GM19043 (cell line): ENCODE results near the gene TMEM190.
"Not testable (repeated sequence)": the region's sequence is repeated elsewhere in the genome, so short reads cannot be mapped to it uniquely, and the experiment has no call there.

Experiments used
- ATAC-seq: cut with Tn5 transposase; IDR thresholded peaks from one replicate; pipeline ENCODE4 v1.9.1; 2021; ENCODE audit warnings: low read depth; ENCODE audit not compliant: unreplicated experiment

TMEM190 gene

DNA sequence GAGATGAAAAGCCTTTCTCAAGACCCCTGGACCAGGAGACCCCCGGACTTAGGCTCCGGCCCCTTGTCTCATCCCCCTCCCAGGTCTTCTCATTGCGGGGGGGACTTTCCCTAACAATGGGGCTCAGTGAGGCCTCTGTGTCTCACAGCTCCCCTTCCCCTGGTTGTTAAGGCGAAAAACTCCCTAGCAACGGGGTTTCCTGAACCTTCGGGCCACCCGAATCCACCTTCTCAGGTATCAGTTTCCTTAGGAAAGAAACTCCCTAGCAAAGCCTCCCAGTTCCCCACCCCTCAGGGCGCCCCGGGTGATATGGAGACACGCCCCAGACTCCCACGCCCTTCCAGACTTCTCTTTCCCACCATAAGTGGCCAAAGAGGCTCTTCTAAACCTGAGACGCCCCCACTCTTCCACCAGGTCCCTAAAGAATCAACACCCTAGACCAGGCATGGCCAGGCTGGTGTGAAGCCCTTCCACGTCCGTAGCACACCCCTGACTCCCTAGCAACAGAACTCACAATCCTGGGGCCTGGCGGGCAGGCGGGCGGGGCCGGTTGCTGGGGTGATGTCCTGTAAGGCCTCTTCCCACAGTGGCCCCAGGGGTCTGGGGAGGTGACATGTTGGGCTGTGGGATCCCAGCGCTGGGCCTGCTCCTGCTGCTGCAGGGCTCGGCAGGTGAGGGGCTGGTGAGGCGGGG is at the start of gene TMEM190:
Gene TMEM190, plus strand, starts transcription at position 586 of the 693 bp plus-strand sequence. Its CDS starts 28 bp downstream, at position 614.
- ATAC-seq, result no peak

DNA sequence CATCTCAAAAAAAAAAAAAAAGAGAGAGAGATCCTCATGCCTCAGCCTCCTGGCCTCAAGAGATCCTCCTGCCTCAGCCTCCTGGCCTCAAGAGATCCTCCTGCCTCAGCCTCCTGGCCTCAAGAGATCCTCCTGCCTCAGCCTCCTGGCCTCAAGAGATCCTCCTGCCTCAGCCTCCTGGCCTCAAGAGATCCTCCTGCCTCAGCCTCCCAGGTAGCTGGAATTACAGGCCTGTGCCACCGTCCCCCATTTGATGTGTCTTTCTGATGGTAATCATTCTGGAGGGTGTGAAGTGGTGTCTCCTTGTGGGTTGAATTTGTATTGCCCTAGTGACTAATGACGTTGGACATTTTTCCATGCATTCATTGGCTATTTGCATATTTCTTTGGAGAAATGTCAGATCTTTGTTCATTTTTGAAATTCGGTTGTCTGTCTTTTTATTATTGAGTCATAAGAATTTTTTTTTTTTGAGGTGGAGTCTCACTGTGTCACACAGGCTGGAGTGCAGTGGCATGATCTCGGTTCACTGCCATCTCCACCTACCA is 47.8 kb upstream of the TMEM190 start:
- not testable (repeated sequence) for ATAC-seq

DNA sequence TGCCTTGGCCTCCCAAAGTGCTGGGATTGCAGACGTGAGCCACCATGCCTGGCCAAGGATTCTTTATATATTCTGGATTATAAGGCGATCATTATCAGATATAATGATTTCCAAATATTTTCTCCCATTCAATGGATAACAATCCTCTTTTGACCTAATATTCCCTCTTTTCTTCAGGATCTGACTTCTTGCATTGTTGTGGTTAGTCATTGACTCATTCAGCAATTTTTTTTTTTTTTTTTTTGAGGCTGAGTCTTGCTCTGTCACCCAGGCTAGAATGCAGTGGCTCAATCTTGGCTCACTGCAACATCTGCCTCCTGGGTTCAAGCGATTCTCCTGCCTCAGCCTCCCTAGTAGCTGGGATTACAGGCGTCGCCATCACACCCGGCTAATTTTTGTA is 46.8 kb upstream of the TMEM190 start:
- not testable (repeated sequence) for ATAC-seq

DNA sequence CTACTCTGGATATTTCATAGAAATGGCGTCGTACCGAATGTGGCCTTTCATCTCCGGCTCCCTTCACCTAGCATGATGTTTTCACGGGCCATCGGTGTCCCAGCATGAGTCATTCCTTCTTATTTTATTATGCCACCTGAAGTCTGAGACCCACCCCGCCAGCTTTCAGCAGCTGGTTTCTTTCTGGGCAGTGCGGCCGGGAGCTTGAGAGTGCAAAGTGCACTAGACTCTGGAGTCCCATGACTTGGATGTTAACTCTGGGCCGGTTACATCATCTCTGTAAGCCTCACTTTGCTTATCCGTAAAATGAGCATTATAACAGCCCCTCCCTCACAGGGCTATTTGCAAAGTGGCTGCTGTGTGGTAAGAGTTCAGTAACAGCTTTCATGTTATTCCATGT is 42.8 kb upstream of the TMEM190 start:
- ATAC-seq, result no peak

DNA sequence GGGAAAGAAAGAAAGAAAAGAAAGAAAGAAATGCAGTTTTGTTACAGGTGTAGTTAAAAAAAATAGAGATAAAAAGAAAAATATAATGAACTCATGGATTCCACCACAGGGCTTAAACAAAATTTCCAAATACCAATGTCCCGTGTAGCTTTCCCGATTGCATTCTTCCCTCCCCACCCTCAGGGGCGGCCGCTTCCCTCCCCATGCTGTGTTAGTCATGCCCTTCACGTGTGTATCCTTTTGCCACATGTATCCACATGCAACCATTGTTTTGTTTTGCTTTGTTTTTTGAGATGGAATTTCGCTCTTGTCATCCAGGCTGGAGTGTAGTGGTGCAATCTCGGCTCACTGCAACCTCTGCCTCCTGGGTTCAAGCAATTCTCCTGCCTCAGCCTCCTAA is 40.5 kb upstream of the TMEM190 start:
- no peak for ATAC-seq

DNA sequence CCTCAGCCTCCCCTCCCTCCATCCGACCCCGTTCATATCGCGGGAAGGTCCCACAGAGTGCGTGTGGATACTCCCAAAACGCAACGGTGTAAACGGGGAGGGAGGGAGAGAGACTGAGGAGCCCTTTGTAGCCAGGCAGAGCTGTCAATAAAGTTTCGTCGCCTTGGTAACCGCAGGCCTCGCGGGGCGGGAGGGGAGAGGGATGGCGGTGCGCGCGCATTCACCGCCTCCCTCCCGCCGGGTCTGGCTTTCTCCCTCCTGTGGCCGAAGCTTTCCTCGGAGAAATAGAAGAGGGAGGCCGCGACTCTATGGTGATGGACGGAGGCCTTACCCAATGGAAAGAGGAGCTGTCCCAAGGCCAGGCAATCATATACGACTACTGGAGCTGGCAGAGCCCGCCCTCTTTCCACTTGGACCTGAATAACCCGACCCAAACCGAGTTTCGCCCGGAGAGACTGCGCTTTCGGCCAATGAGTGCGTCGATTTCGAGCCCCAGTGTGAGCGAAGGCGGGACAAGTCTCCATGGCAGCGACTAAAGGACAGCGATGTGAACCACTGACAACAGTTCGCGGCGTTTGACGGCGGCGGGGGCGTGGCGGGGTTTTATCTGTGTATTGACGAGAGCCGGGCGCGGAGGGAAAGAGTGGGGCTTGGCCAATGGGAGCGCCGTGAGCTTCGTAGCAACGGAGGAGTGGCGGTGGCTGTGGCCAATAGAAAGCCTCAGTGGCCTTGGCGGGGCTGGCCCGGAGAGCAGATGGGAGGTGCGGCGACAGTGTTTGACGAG is 37.3 kb upstream of the TMEM190 start, which contains the start of gene KMT5C:
Gene KMT5C, plus strand, starts transcription at position 772 of the 784 bp plus-strand sequence. CDS start 2,061 bp downstream, outside the sequence.
- ATAC-seq, result peak; percentile 83

DNA sequence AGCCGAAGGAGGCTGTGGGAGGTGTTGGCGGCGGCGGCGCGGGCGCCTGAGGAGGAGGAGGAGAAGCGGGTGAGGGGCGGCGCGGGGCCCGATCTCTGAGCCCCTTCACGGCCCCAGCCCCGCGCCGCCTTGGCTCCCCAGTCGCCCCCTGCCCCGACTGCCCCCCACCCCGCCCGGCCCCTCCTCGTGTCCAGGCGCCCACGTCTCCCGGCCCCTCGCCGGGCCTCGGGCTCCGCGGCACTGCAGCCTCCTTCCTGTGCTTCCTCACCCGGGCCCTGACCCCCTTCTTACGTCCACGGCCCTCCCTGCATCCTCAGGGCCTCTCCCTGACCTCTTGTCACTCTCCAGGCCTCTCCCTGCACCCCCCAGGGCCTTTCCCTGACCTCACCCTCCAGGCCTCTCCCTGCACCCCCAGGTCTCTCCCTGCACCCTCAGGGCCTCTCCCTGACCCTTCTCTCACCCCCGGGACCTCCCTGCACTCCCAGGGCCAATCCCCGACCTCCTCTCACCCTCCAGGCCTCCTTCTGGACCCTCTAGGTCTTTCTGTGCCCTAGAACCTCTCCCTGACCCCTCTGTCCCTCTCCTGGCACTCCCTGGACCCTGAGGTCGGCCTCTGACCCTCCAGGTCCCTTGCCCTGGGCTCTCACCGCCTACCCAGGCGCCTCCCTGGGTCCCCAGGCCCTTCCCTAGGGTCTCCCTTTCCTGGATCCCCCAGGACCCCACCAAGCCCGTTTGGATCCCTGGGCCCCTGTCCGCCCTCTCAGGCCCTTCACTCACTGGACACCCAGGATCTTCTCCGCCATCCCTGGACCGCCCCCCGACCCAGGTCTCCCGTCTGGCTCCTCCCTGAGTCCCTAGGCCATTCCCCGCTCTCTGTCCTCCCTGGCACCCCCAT is 36.5 kb upstream of the TMEM190 start:
- ATAC-seq, result no peak

DNA sequence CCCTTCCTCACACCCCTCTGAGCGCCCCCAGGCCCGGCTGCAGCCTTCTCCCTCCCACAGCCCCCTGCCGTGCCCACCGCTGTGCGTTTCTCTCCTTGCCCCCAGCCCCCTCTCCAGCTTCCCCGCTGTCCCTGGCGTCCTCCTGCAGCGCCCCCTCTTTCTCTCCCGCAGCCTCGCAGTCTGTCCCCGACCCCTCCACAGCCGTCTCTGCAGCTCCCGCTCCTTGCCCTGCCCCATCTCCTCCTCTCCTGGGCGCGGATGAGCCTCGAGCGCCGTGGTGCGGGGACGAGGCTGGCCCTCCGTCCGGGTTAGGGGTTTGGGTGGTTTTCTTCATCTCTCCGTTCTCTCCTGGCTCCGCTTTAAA is 35.9 kb upstream of the TMEM190 start:
- ATAC-seq, result no peak

DNA sequence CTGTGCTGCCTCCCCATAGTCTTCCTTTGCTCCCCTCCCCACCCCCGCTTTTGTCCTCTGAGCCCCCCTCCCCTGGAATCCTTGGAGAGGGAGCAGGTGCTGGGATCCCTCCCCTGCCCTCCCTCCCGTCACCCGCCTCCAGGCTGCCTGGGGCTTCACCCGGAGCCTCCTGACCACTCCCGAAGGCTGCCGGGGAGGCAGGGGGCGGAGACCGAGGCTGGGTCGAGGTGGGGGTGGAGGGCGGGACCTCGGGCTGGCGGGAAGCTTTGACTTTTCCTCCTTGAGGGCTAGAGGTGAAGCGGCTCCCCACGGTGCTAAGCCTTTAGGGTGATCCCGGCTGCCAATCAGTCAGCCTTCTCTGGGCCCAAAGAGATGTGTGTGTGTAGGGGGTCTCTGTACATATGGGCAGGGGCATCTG is 35.4 kb upstream of the TMEM190 start:
- no peak for ATAC-seq

DNA sequence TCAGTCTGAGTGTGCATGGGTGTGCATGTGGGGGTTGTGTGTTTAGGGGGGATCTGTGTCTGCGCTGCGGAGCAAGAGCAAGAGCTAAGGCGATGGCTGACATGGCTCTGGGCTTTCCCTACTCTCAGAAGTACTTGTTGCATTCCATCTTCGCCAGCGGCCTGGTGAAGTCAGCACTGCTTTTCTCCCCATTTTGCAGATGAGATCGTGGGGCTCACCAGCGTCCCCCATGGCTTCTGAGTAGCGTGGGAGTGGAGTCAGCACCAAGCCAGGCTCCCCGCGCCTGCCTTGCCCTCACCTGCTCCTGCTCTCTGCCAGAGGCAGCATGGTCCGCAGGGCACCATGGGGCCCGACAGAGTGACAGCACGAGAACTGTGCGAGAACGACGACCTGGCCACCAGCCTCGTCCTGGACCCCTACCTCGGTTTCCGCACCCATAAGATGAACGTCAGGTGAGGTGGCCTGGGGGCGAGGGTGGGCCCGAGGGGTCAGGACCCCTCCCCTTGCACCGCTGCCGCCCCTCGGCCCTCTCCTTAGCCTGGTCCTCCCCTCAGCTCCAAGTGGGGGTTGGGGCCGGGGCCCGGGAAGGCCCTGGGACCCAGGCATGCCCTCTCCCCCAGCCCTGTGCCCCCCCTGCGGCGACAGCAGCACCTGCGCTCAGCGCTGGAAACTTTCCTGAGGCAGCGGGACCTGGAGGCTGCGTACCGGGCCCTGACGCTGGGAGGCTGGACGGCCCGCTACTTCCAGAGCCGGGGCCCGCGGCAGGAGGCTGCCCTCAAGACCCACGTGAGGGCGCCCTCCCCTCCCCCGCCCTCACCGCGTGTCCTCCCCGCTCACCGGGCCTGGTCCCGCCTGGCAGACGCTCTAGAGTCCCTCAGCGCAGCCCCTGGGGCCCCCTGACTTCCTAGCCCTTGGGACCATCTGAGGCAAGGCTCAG is 34.8 kb upstream of the TMEM190 start:
- no peak for ATAC-seq

DNA sequence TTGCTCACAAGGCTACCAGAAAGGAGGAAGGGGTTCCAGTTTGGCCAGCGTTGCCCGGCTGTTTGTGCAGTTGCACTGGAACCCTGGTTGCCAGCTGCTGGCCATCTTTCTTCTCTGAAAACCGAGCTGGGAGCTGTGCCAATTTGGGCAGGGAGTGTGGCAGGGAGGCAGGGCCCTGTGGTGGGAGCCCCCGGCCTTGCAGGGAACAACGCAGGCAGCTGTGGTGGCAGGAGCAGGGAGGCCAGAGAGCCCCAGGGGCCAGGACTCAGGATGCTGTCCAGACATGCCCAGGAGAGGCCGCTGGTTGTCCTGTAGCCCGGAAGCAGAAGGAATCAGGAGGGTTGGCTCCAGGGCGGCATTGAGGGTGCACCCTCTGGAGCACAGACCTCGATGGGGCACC is 32.2 kb upstream of the TMEM190 start:
- ATAC-seq, result no peak

DNA sequence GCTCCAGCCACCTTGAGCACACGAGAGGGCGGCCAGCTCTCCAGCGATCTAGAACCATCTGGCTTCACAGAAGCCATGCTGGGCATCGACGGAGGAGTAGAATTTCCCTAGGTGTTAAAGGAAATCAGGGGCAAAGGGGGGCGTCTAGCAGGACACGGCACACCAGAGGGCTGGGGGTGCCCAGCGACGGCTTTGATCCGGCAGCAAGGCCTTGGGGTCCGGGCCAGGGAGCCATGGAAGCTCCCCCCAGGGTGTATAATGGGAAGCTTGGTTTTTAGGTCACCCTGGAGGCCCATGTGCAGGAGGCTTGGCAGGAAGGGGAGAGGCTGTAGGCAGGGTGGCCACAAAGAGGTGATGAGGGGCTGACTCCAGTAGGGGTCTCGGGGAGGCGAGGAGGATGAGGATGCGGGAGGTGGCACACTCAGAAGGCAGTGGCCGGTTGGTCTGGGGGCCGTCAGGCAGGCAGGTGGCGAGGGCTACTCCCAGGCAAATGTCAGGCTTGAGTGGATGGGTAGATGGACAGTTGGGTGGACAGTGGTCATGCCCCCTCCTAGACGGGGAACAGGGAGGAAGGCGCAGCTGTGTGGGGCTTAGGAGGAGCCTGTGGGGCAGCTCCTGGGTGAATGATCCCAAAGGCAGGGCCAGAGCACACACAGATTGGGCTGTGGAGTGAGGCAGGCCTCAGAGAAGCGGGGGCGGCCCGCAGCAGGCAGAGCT is 31.4 kb upstream of the TMEM190 start:
- ATAC-seq, result no peak

DNA sequence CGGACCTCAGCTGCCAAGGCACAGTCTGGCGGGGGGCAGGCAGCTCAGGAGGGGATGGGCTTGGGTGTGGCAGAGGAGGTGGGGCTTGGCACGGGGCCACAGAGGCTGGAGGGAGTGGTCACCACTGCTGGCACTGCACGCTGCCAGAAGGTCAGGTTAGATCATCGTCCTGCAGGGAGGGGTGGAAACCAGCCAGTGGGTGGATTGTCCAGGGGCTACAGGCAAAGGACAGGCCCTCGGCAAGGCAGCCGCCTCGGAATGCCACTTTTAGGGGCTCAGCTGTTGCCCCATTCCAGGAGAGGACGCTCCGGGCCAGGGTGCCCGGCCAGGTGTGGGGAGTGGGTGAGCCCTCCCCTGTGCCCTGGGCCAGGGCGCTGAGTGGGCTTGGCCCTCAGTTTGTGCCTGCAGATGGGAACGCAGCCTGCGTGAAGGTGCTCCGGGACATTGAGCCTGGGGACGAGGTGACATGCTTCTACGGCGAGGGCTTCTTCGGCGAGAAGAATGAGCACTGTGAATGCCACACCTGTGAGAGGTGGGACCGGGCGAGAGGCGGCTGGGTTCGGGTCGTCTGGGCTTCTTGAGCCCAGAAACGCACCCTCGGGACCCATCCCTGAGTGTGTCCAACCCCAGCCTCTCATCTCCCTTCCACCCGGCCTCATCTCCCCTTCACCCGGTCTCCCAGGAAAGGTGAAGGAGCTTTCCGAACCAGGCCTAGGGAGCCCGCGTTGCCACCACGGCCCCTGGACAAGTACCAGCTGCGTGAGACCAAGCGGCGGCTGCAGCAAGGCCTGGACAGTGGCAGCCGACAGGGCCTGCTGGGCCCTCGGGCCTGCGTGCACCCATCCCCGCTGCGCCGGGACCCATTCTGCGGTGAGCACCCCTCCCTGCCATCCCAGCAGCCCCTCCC is 30.6 kb upstream of the TMEM190 start:
- ATAC-seq, result no peak

DNA sequence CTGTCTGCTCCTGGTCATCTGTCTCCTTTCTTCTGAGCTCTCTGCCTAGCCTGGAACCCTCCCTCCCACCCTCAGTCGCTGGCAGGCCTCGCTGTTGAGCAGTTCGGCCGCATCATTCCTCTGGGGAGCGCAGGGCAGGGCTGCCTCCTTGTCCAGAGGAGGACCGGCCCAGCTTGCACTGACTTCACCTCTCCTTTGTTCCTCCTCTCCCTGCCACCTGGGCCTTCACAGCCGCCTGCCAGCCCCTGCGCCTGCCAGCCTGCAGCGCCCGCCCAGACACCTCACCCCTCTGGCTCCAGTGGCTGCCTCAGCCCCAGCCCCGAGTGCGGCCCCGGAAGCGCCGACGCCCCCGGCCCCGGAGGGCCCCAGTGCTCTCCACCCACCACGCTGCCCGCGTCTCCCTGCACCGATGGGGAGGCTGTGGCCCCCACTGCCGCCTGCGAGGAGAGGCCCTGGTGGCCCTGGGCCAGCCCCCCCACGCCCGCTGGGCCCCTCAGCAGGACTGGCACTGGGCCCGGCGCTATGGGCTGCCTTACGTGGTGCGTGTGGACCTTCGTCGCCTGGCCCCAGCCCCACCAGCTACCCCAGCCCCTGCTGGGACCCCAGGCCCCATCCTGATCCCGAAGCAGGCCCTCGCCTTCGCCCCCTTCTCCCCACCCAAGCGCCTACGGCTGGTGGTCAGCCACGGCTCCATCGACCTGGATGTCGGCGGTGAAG is 29.7 kb upstream of the TMEM190 start:
- ATAC-seq, result no peak

DNA sequence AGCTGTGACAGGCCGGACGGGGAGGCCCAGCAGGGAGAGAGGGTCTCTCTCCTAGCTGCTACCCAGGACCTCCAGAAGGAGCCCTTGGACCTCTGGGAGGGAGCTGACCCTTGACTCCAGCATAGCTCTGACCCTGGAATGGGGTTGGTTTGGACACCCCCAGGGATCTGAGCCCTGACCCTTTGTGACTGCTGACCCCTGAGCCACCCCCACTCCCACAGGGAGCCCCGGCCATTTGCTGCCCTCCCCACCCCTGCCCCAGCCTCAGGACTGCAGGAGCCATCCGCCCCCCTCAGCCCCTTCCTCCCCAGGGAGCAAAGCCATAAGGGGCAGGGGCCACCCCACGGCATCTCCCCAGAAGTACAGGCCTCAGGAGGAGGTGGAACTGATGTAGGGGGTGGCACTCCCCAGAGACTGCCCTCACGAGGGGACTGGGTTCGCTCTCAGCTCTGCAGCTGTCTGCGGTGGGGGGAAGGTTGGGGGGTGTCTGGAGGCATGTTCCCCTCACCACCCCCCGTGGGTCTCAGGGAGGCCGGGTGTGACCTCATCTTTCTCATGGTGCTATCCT is 29.1 kb upstream of the TMEM190 start:
- ATAC-seq, result no peak

DNA sequence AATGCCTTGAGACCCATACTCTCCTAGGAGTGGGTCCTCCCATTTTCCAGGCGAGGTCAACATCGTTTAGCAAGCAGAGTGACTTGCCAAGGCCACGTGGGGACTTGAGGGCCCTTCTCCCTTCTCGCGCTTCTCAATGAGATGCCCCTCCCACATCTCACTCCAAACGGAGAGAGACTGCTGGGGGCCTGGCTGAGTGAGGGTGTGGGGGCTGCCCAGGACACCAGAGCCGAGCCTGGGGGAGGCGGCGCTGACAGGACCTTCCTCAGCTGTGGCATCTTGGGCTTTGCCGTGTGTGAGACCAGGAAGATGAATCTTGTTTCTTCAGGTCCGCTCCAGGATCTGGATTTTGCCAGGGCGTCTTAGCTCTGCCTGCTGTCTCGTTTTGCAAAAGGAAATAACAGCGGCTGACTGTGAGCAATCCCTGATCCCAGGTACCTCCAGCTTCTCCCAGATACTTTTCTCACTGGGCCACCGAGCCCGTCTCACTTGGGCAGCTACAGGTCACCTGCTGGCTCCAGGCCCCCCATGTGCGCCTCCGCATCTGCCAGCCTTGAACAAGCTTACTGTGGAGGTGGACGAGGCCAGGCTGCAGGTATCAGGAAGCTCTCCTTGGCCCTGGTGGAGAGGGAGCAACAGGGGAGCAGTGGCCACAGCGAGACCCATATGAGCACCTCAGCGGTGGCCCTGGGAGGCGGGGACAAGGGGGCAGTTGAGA is 28.1 kb upstream of the TMEM190 start:
- no peak for ATAC-seq
